Endothelial cell of umbilical vein (primary cell): ENCODE results near the gene CASP2. TPM values are rescaled to one million over a fixed set of nuclear protein-coding genes. Genes with fewer than 3 reads are reported as not detected.

ENCODE experiments used
- BruUV-seq: library from RNA; stranded (reverse); fragments of 400-500 nt; replicated peaks from 2 replicates; lab custom pipeline; 2021; lab: Mats Ljungman, UMichigan
- CTCF ChIA-PET: fragments of 300-600, 350-600 bp; sonication (Branson Sonifier 250); formaldehyde crosslinking; loops from one replicate; lab custom pipeline; 2021; ENCODE audit warnings: antibody characterized with exemption, inconsistent platforms; lab: Charles Lee
- POLR2A ChIA-PET: fragments of 300-600, 350-600 bp; sonication (Branson Sonifier 250); formaldehyde crosslinking; loops from one replicate; lab custom pipeline; 2021; ENCODE audit warnings: antibody characterized with exemption, inconsistent platforms; lab: Charles Lee
- DNase-seq: peaks from one replicate; pipeline ENCODE4 v3.0.0-alpha.2; 2011; ENCODE audit warnings: low read depth, low spot score
- FAIRE-seq: peaks from 2 replicates; lab custom pipeline; 2011; peaks lifted over from hg19 to GRCh38; lab: Jason Lieb, UNC
- H2AFZ ChIP-seq: 2 replicates; pipeline ENCODE4 v1.6.0; 2012; ENCODE audit warnings: low read depth, low read length, control low read depth, inconsistent platforms
- H3K27ac ChIP-seq: 2 replicates; pipeline ENCODE4 v1.5.1; 2011; ENCODE audit warnings: low read depth, mild to moderate bottlenecking, control low read depth, low read length, moderate library complexity; ENCODE audit not compliant: insufficient read depth
- H3K27me3 ChIP-seq, 2 experiments: 2 replicates each; pipeline versions ENCODE4 v1.6.0 to v1.6.1; 2011; ENCODE audit warnings: low read length in 2 of 2, mixed read lengths in 1 of 2; ENCODE audit not compliant: control insufficient read depth in 2 of 2, insufficient read depth in 2 of 2
- H3K36me3 ChIP-seq, 2 experiments: 2 replicates in 1 of 2; 3 replicates in 1 of 2; pipeline ENCODE4 v1.5.1; 2011; ENCODE audit warnings: low read length in 2 of 2, mild to moderate bottlenecking in 1 of 2, moderate library complexity in 1 of 2; ENCODE audit not compliant: control insufficient read depth in 2 of 2, insufficient read depth in 2 of 2; ENCODE audit errors: extremely low read depth in 1 of 2
- H3K4me1 ChIP-seq: 3 replicates; pipeline ENCODE4 v1.5.1; 2011; ENCODE audit warnings: mild to moderate bottlenecking, low read length; ENCODE audit not compliant: control insufficient read depth, insufficient read depth; ENCODE audit errors: extremely low read depth
- H3K4me2 ChIP-seq: 2 replicates; pipeline ENCODE4 v1.6.1; 2011; ENCODE audit warnings: low read length, control low read depth, mixed read lengths; ENCODE audit not compliant: insufficient read depth
- H3K4me3 ChIP-seq, 3 experiments: fragments of 200-600 bp in 1 of 3; sonication (generic), shearing (Covaris generic) in 1 of 3; replicated peaks in 1 of 3; 2 replicates each; pipeline ENCODE4 v1.5.1; 2011 to 2016; ENCODE audit warnings: control low read depth in 3 of 3, low read length in 3 of 3, mild to moderate bottlenecking in 2 of 3, inconsistent platforms in 1 of 3, low read depth in 1 of 3, moderate library complexity in 1 of 3; ENCODE audit not compliant: insufficient read depth in 1 of 3
- H3K79me2 ChIP-seq: 2 replicates; pipeline ENCODE4 v1.6.0; 2012; ENCODE audit warnings: low read length, inconsistent platforms; ENCODE audit not compliant: control insufficient read depth, insufficient read depth
- H3K9ac ChIP-seq: replicated peaks from 2 replicates; pipeline ENCODE3; 2011; ENCODE audit warnings: low read length, control low read depth; ENCODE audit not compliant: insufficient read depth; ENCODE audit errors: extremely low read depth
- H3K9me1 ChIP-seq: replicated peaks from 3 replicates; pipeline ENCODE4 v1.6.0; 2011; ENCODE audit warnings: mild to moderate bottlenecking, low read length; ENCODE audit not compliant: control insufficient read depth, insufficient read depth; ENCODE audit errors: extremely low read depth
- H3K9me3 ChIP-seq: replicated peaks from 2 replicates; pipeline ENCODE4 v1.5.1; 2012; ENCODE audit warnings: low read length, inconsistent platforms; ENCODE audit not compliant: control insufficient read depth, insufficient read depth
- H4K20me1 ChIP-seq: replicated peaks from 2 replicates; pipeline ENCODE3; 2011; ENCODE audit warnings: mild to moderate bottlenecking, low read length; ENCODE audit not compliant: control insufficient read depth, insufficient read depth; ENCODE audit errors: extremely low read depth
- CTCF ChIP-seq, 2 donors: IDR thresholded peaks; 1 replicate in 1 of 2; 2 replicates in 1 of 2; pipeline ENCODE4 v1.5.1; 2011; ENCODE audit warnings: low read length in 2 of 2, mild to moderate bottlenecking in 2 of 2, moderate library complexity in 2 of 2, control low read depth in 1 of 2, inconsistent platforms in 1 of 2, low read depth in 1 of 2; ENCODE audit not compliant: insufficient read depth in 1 of 2; ENCODE audit errors: extremely low read depth in 1 of 2
- EZH2 ChIP-seq: IDR thresholded peaks from 2 replicates; pipeline ENCODE4 v1.6.1; 2012; ENCODE audit warnings: borderline replicate concordance, low read depth, mild to moderate bottlenecking, moderate library complexity, low read length, inconsistent platforms; ENCODE audit not compliant: severe bottlenecking
- FOS ChIP-seq: IDR thresholded peaks from 2 replicates; pipeline ENCODE4 v1.6.1; 2011; ENCODE audit warnings: mild to moderate bottlenecking, low read length, moderate library complexity, borderline replicate concordance; ENCODE audit not compliant: insufficient read depth
- GATA2 ChIP-seq: IDR thresholded peaks from 2 replicates; pipeline ENCODE4 v1.7.0; 2011; ENCODE audit warnings: low read depth, mild to moderate bottlenecking, moderate library complexity, mixed read lengths, low read length; ENCODE audit not compliant: insufficient read length, insufficient read depth
- JUN ChIP-seq: IDR thresholded peaks from 2 replicates; pipeline ENCODE4 v1.6.1; 2011; ENCODE audit warnings: borderline replicate concordance, low read depth; ENCODE audit not compliant: insufficient read length, insufficient read depth
- MAX ChIP-seq: IDR thresholded peaks from 2 replicates; pipeline ENCODE4 v1.6.1; 2011; ENCODE audit not compliant: insufficient read depth, insufficient read length
- MYC ChIP-seq: IDR thresholded peaks from one replicate; pipeline ENCODE4 v1.6.1; 2011; ENCODE audit warnings: mild to moderate bottlenecking, low read depth, low read length
- POLR2A ChIP-seq: IDR thresholded peaks from 2 replicates; pipeline ENCODE4 v1.6.1; 2012; ENCODE audit warnings: low read depth, mild to moderate bottlenecking, control low read depth, low read length
- POLR2AphosphoS5 ChIP-seq: IDR thresholded peaks from 2 replicates; pipeline ENCODE4 v1.6.1; 2012; ENCODE audit warnings: low read depth, mild to moderate bottlenecking, control low read depth, low read length, moderate library complexity; ENCODE audit not compliant: insufficient read depth
- dilution Hi-C: fragments of 300-500 bp; cut with MboI; formaldehyde crosslinking; loops from one replicate; pipeline ENCODE4 v1.15.0; 2019; ENCODE audit warnings: low sequenced_read_pairs; ENCODE audit not compliant: extremely low pct_ligation_motif_present
- intact Hi-C: fragments of 100-400 bp; cut with micrococcal nuclease; formaldehyde crosslinking; loops from one replicate; pipeline ENCODE4 v1.10.0; 2022
- polyA plus RNA-seq, 4 experiments: library from polyadenylated mRNA; depleted of rRNA in 3 of 4; stranded (reverse) in 3 of 4; unstranded in 1 of 4; fragments of >200 nt; gene quantifications; 2 replicates each; pipeline versions ENCODE4 v1.2.1 to v1.2.3, GENCODE V29; 2011 to 2012; ENCODE audit warnings: missing spikeins in 1 of 4
- total RNA-seq: library from RNA; stranded (reverse); gene quantifications from 2 replicates; pipeline ENCODE4 v1.2.3, GENCODE V29; 2021

Gene CASP2
- total and polyA plus RNA-seq, 2 donors (not counting 3 experiments of a cell fraction or from before 2014, with no cell fraction given): 36.3 to 57.9 TPM

GRCh38 chr7:143285806-143286521 lies 2.2 kb upstream of the CASP2 start:
- FAIRE-seq (no peak), DNase-seq (no peak)
- H3K9ac ChIP-seq: no peak overlapping the region
- peaks cover 27% of the 10 kb centered on the region for H3K79me2 ChIP-seq
- intact Hi-C loops (loop anchor here (5.0 kb wide), 1 partner anchor 44 kb away; no protein-coding TSS in a partner anchor), dilution Hi-C loops (no loop called here)
- ChIA-PET POLR2A (no interaction called here), CTCF (no interaction called here)
- H2AFZ ChIP-seq: no peak overlapping the region
- no peaks in the 10 kb centered on the region for H3K36me3 ChIP-seq
- no peak overlapping the region for H3K27ac ChIP-seq
- H3K9me3 ChIP-seq: no peaks in the 10 kb centered on the region
- H4K20me1 ChIP-seq: no peaks in the 10 kb centered on the region
- no TSS peak for BruUV-seq
- TF ChIP-seq EZH2 (no peak), FOS (no peak), POLR2AphosphoS5 (no peak), POLR2A (no peak), MYC (no peak), GATA2 (no peak), CTCF (IDR thresholded peaks at IDR 0.05; ENCODE audit: extremely low read depth in 1 of 2, insufficient read depth in 1 of 2, low read depth in 1 of 2, low read length in 2 of 2) (no peak), MAX (no peak), JUN (no peak)
- peaks cover 21% of the 10 kb centered on the region for H3K4me1 ChIP-seq
- H3K4me2 ChIP-seq: no peak overlapping the region
- no peaks in the 10 kb centered on the region for H3K9me1 ChIP-seq
- H3K27me3 ChIP-seq: no peaks in the 10 kb centered on the region
- no peak overlapping the region for H3K4me3 ChIP-seq
